HG03460 (cell line): ENCODE data around the gene CRISPLD2.
A peak's percentile ranks its signal among the peaks of the same experiment; 100 is the strongest.

ENCODE experiments used
- ATAC-seq: cut with Tn5 transposase; IDR thresholded peaks from one replicate; pipeline ENCODE4 v1.9.1; 2021; ENCODE audit not compliant: unreplicated experiment

Gene CRISPLD2

GRCh38 chr16:84819644-84820304, at the start of gene CRISPLD2:
TSS of gene CRISPLD2 (plus strand) at chr16:84819985. CDS start at chr16:84838496, 18,511 bp downstream.
- ATAC-seq: peak; percentile 56

DNA sequence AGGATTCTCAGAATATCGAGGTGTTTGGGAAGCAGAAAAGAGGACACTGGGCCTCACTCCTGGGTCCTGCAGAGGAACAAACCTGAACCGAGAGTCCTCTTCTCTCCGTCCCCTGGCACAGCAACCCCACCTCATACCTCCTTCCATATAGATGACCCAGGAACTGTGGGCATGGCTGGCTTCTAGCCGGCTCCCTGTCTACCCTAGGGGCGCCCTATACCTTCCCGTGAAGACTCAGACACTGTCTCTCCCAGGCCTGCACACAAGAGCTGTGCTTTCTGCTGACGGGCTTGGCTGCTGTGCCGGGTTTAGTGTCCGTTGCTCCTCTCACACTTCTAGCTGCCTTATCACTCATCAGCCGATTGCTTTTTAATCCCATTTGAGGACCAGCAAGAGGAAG, 46.5 kb upstream of the CRISPLD2 start:
- no peak for ATAC-seq

GRCh38 chr16:84774810-84775209, 45.0 kb upstream of the CRISPLD2 start:
- no peak for ATAC-seq

- ATAC-seq: no peak
Observed at GRCh38 chr16:84775262-84775810, 44.4 kb upstream of the CRISPLD2 start.

DNA sequence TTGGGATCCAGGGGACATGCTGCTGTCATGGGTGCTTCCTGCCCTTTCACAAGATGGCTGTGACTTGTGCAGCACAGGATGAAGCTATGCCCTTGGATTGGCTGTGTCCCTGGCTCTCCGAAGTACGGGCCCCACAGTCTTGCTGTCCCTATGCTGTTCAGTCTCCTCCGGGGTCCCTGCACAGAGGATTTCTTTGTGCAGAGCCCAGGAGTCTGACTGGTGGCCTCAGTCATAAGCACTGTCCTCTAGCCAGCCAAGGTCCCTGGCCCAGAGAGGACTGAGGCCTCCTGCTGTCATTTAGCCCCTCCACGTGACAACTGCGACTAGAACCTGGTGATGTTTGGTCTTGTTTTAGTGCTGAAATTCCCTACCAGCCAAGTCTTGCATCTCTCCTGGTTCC, 42.4 kb upstream of the CRISPLD2 start:
- ATAC-seq: no peak

- no peak for ATAC-seq
Observed at GRCh38 chr16:84778720-84779119, 41.1 kb upstream of the CRISPLD2 start.

DNA sequence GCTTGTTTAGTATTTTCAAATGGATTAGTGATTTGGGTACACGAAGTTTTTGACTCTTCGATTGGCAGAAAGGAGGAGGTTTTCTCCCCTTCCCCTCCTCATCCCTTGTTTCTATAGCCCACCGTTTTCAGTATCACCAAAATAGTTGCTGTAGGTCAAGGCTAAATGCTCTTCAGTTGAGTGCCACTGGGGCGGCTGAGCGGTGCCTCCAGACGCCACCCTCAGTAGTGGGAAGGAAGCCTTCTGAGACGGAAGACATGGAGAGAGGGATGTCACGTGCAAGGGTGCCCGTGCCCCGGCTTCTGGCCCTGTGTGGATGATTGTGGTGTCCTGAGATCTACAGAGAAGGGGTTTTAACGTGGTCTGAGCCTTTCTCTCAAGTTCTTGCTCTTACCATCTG, 39.7 kb upstream of the CRISPLD2 start:
- no peak for ATAC-seq

GRCh38 chr16:84780544-84781376, 39.0 kb upstream of the CRISPLD2 start:
- no peak for ATAC-seq

DNA sequence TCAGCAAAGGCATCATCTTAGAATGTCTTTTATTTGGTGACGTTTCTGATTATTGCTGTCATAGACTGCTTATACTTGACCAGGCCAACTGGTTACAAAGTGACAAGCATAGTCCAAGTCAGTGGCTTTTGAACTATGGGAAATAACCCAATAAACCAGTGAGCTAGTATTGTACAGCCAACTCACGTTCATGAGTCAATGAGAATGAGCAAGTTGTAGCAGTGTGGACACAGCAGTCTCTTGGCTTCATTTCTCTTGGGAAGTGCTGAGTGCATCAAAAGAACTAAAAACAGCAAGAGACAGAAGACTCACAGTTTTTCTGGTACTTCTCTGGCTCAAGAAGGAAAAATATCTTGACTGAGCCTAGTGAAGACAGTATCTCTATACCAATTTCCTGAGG, 36.9 kb upstream of the CRISPLD2 start:
- no peak for ATAC-seq

DNA sequence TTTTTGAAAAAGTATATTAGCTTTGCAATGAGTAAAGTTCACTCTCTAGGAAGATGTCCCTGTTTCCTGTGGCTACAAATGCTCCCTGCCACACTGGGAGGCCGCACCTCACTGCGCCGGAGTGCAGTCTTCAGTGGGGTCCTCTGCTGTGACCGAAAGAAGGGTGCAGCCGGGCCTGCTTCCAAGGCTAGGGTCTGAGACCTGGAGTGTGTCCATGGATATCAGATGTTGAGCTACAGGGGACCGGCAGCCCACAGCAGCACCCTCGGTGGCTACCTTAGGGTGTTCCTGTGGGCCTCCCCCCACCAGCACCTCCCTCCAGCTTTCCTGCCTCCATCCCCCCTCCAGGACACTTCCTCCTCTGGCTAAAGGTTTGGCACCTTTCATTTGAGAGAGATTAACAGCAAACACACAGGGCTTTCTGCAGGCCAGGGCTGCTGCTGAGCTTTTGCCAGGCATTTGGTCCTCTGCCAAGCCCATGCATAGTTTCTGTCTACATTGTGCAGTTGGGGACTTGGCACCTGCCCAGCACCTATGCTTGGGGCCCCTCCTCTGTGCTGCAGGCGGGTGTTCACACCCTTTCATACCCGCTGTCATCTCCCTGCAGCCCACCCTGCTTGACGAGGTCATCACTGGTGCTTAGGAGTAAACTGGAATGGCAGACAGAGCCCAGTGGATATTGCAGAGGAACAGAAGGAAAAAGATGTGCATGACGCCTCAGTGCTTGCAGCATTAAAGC, 33.8 kb upstream of the CRISPLD2 start:
- no peak for ATAC-seq

GRCh38 chr16:84786605-84787262, 33.1 kb upstream of the CRISPLD2 start:
- ATAC-seq: no peak

GRCh38 chr16:84787263-84787622, 32.5 kb upstream of the CRISPLD2 start:
- ATAC-seq: no peak

- ATAC-seq: no peak
Observed at GRCh38 chr16:84788920-84789391, 30.8 kb upstream of the CRISPLD2 start.

GRCh38 chr16:84789431-84789830, 30.4 kb upstream of the CRISPLD2 start:
- ATAC-seq: no peak

DNA sequence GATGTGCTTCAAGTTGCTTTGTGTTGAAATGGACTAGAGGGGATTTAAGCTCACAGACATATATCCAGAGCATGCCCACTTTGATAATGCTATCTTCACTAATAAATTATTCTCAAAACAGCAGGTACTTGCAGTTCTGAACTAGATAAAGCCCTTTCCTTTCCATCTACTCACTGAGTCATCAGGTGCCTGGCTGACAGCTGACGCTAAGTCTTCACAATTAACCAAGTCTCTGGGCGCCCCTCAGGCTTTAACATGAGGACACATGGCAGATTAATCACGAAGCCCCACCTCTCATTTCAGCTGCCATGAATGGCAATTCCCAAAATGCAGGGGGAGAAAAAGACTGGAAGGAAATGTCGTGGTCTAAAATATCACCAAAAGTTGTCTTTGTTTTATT, 29.5 kb upstream of the CRISPLD2 start:
- ATAC-seq: no peak

DNA sequence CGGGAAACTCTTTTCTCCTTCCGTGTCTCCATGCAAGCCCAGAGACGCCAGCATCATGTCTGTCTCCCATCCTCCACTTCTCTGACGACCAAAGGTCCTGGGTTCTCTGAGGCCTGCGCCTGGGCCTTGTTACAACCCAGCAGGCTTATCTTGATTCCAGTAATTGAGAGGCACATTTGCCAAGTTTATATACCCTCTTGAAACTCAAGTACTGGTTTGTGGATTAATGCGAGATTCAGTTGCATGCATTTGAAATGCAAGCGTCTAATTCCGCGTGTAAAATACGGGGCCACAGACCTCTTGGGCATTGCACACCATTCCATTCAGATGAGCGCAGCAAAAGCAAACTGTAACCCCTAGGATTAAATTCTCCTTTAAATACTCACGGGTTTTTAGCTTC, 28.7 kb upstream of the CRISPLD2 start:
- no peak for ATAC-seq

GRCh38 chr16:84791501-84791900, 28.3 kb upstream of the CRISPLD2 start:
- no peak for ATAC-seq

DNA sequence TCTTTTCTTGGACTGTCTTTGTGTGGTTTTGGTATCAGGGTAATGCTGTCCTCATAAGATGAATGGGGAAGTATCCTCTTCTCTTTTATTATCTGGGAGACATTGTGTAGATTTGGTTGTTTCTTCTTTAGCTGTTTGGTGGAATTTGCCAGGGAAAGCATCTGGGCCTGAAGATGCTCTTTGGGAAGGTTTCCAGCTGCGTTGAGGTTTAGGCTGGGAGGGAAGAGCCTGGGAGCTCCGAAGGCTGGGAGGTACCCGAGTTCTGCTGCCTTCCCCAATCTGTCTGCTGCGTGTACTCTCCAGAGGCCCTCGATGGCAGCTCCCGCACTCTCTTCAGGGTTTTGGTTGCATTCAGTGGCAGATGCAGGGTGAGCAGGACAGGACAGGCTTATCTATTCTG, 25.6 kb upstream of the CRISPLD2 start:
- ATAC-seq: no peak

DNA sequence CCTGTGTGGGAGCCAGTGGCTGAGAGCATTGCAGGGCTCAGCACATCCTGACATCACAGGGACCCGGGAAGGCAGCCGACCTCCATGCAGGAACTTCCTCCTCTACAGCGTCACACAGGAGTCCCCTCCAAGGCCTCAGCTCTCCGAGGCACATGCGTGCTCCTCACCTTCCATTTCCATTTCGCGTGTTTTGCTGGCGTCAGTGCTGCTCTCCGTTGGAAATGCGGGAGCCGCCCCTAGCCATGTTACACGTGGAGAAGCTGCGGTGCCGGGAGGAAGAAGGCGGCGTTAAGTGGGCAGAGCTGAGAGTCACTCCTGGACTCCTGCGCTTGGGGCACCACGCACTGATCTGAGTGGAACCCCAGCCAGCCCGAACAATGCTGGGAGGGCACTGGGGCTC, 25.2 kb upstream of the CRISPLD2 start:
- no peak for ATAC-seq

- ATAC-seq: no peak
Observed at GRCh38 chr16:84795329-84796053, 24.3 kb upstream of the CRISPLD2 start.
